Bronchus fibroblast of lung (primary cell): Measurements from ENCODE around the gene FAM24B. TPM values are rescaled to one million over a fixed set of nuclear protein-coding genes. Genes with fewer than 3 reads are reported as not detected.

Source experiments
- total RNA-seq: library from RNA; depleted of rRNA; stranded (reverse); fragments of >200 nt; gene quantifications from 2 replicates; pipeline ENCODE4 v1.2.3, GENCODE V29; 2015

Gene FAM24B
- 2.0 and 4.5 TPM in 2 replicates for total RNA-seq

GRCh38 chr10:122879339-122880273 lies at the start of gene FAM24B:
Gene FAM24B, minus strand, starts transcription at chr10:122879581. Its CDS starts 29,066 bp downstream, at chr10:122850515.

GRCh38 chr10:122910310-122910709 lies 30.9 kb upstream of the FAM24B start, which contains the start of gene FAM24A:
Gene FAM24A, plus strand, starts transcription at chr10:122910610. Its CDS starts 1,025 bp downstream, at chr10:122911635.

GRCh38 chr10:122845783-122846332 lies 33.5 kb downstream of the FAM24B start, which contains the start of gene CUZD1:
Gene CUZD1, minus strand, starts transcription at chr10:122845857. Its CDS starts 14 bp downstream, at chr10:122845843.

Other genes starting within 250 kb of the FAM24B start
- not detected in 2 replicates for gene C10orf120, start 179.7 kb downstream of the FAM24B start, total RNA-seq
- gene CUZD1, start 33.7 kb downstream of the FAM24B start, total RNA-seq: 0.45 and 0.84 TPM in 2 replicates
- not detected in 2 replicates for gene FAM24A, start 31.0 kb upstream of the FAM24B start, total RNA-seq
- gene C10orf88, start 74.6 kb upstream of the FAM24B start, total RNA-seq: 5.4 and 5.8 TPM in 2 replicates
- 3.5 and 4.6 TPM in 2 replicates for gene PSTK, start 100.8 kb upstream of the FAM24B start, total RNA-seq
- gene IKZF5, start 129.2 kb upstream of the FAM24B start, total RNA-seq: 1.6 and 1.7 TPM in 2 replicates
- gene ACADSB, start 129.4 kb upstream of the FAM24B start, total RNA-seq: 4.8 and 5.7 TPM in 2 replicates